SU-DHL-6 (cell line): Measurements from ENCODE around the gene BOK.

Source experiments
- H2AFZ ChIP-seq: fragments of 200-600 bp; sonication (generic); 2 replicates; pipeline ENCODE4 v1.6.1; 2014; ENCODE audit warnings: low read depth, mild to moderate bottlenecking, moderate library complexity, mixed read lengths, antibody characterized with exemption, low read length; ENCODE audit not compliant: severe bottlenecking
- H3F3A ChIP-seq: fragments of 200-600 bp; shearing (Covaris generic); 2 replicates; pipeline ENCODE4 v1.6.0; 2016; ENCODE audit warnings: antibody characterized with exemption, mild to moderate bottlenecking; ENCODE audit not compliant: insufficient read depth
- H3K27ac ChIP-seq: fragments of 200-600 bp; sonication (generic); 2 replicates; pipeline ENCODE4 v1.5.1; 2016; ENCODE audit warnings: low read depth, mild to moderate bottlenecking, low read length, moderate library complexity, mixed read lengths
- H3K27me3 ChIP-seq: fragments of 200-600 bp; sonication (generic), shearing (Covaris generic); 2 replicates; pipeline ENCODE4 v1.6.0; 2014; ENCODE audit warnings: mild to moderate bottlenecking, low read length
- H3K36me3 ChIP-seq: fragments of 200-600 bp; sonication (generic); 2 replicates; pipeline ENCODE4 v1.6.1; 2014; ENCODE audit warnings: mild to moderate bottlenecking, low read length, mixed read lengths
- H3K4me2 ChIP-seq: fragments of 300-600, 200-600 bp; shearing (Covaris generic), sonication (generic); 2 replicates; pipeline ENCODE4 v1.6.0; 2014; ENCODE audit warnings: low read length, low read depth, mild to moderate bottlenecking; ENCODE audit not compliant: poor library complexity, severe bottlenecking
- H3K4me3 ChIP-seq: fragments of 200-600 bp; sonication (generic); 2 replicates; pipeline ENCODE4 v1.5.1; 2014; ENCODE audit warnings: antibody characterized with exemption, low read length, mild to moderate bottlenecking, mixed read lengths; ENCODE audit not compliant: insufficient read depth, poor library complexity, severe bottlenecking
- H3K79me2 ChIP-seq: fragments of 200-600 bp; sonication (generic); 2 replicates; pipeline ENCODE4 v1.6.1; 2014; ENCODE audit warnings: mild to moderate bottlenecking, low read length, moderate library complexity; ENCODE audit not compliant: insufficient read depth
- H3K9ac ChIP-seq: fragments of 200-600 bp; sonication (generic); 2 replicates; pipeline ENCODE4 v1.7.0; 2014; ENCODE audit warnings: mild to moderate bottlenecking, low read length
- H3K9me2 ChIP-seq: fragments of 200-600 bp; sonication (generic); replicated peaks from 2 replicates; pipeline ENCODE4 v1.6.1; 2014; ENCODE audit warnings: low read length; ENCODE audit not compliant: insufficient read depth
- H3K9me3 ChIP-seq: fragments of 200-600 bp; sonication (generic); 2 replicates; pipeline ENCODE4 v1.6.1; 2014; ENCODE audit warnings: low read length, mixed read lengths; ENCODE audit not compliant: insufficient read depth
- H4K20me1 ChIP-seq: fragments of 200-600 bp; sonication (generic); 2 replicates; pipeline ENCODE4 v1.6.1; 2014; ENCODE audit warnings: low read depth, mild to moderate bottlenecking, antibody characterized with exemption, low read length, moderate library complexity, mixed read lengths
- EZH2phosphoT487 ChIP-seq: fragments of 200-600 bp; sonication (generic), shearing (Covaris generic); conservative IDR thresholded peaks from 2 replicates; pipeline ENCODE4 v1.6.1; 2018; ENCODE audit warnings: mild to moderate bottlenecking, antibody characterized with exemption, low read length, moderate library complexity, mixed read lengths
- TF ChIP-seq, protein P1 (sequence below): fragments of 200-600 bp; sonication (generic); IDR thresholded peaks from one replicate; pipeline ENCODE4 v1.5.1; 2017; ENCODE audit warnings: antibody characterized with exemption, mild to moderate bottlenecking, low read length, moderate library complexity; ENCODE audit not compliant: insufficient read depth, poor library complexity, severe bottlenecking

Gene BOK

DNA sequence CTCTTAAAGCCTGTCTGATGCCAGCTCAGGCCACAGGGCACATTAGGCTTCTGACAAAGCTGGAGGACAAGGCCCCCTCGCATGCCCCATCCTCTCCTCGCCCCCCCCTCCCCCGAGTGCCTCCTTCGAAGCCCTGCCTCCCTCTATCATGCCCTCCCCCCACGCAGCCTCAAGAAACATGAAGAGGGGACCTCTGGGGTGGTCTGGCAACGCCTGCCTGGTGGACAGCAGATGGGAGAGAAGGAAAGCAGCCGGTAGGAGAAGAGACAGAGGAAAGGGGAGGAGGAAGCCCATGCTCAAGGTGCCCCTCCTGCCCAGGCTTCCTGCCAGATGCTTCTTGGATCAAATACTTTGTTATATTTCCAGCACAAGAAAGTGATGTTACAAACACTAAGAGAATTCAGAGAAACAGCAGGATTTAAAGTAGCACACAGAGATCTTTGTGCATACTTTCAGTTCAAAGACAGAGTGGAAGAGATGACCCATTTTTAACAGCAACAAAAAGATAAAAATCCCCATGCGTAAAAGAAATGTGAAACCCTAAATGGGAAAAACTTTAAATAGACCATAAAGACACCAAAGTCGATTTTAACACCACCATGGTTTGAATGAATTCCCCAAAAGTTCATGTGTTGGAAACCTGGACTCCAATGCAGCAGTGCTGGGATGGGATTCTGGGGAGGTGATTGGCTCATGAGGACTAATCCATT is 19.0 kb downstream of the BOK start:
- Histone ChIP-seq H3F3A (no peaks in the 10 kb centered on the region), H3K4me3 (no peak overlapping the region), H3K4me2 (no peak overlapping the region), H3K79me2 (no peaks in the 10 kb centered on the region), H2AFZ (no peak overlapping the region), H3K36me3 (no peaks in the 10 kb centered on the region), H3K9me3 (no peaks in the 10 kb centered on the region), H3K9ac (no peak overlapping the region), H3K27me3 (no peaks in the 10 kb centered on the region), H3K9me2 (no peaks in the 10 kb centered on the region), H3K27ac (no peak overlapping the region), H4K20me1 (no peaks in the 10 kb centered on the region)
- TF ChIP-seq EZH2phosphoT487 = no peak
- TF ChIP-seq, protein P1, sequence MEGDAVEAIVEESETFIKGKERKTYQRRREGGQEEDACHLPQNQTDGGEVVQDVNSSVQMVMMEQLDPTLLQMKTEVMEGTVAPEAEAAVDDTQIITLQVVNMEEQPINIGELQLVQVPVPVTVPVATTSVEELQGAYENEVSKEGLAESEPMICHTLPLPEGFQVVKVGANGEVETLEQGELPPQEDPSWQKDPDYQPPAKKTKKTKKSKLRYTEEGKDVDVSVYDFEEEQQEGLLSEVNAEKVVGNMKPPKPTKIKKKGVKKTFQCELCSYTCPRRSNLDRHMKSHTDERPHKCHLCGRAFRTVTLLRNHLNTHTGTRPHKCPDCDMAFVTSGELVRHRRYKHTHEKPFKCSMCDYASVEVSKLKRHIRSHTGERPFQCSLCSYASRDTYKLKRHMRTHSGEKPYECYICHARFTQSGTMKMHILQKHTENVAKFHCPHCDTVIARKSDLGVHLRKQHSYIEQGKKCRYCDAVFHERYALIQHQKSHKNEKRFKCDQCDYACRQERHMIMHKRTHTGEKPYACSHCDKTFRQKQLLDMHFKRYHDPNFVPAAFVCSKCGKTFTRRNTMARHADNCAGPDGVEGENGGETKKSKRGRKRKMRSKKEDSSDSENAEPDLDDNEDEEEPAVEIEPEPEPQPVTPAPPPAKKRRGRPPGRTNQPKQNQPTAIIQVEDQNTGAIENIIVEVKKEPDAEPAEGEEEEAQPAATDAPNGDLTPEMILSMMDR = no peak

GRCh38 chr2:241579281-241579680 is 20.7 kb downstream of the BOK start:
- no peaks in the 10 kb centered on the region for H4K20me1 ChIP-seq
- no peak overlapping the region for H3K4me2 ChIP-seq
- no peak overlapping the region for H3K27ac ChIP-seq
- H3K9me3 ChIP-seq = no peaks in the 10 kb centered on the region
- TF ChIP-seq, protein P1 = no peak
- TF ChIP-seq EZH2phosphoT487 = no peak
- no peaks in the 10 kb centered on the region for H3K9me2 ChIP-seq
- H3K79me2 ChIP-seq = no peaks in the 10 kb centered on the region
- H3K27me3 ChIP-seq = no peaks in the 10 kb centered on the region
- no peak overlapping the region for H3K9ac ChIP-seq
- H3K36me3 ChIP-seq = 0 out of 2 replicates have a peak, but pooled peaks cover 2% of the 10 kb centered on the region
- H2AFZ ChIP-seq = no peak overlapping the region
- no peaks in the 10 kb centered on the region for H3F3A ChIP-seq
- no peak overlapping the region for H3K4me3 ChIP-seq

- Histone ChIP-seq H3K9me2 (no peaks in the 10 kb centered on the region), H3F3A (no peaks in the 10 kb centered on the region), H3K4me2 (no peak overlapping the region), H3K27ac (no peak overlapping the region), H3K79me2 (no peaks in the 10 kb centered on the region), H4K20me1 (no peaks in the 10 kb centered on the region), H3K9ac (no peak overlapping the region), H3K36me3 (peaks cover 15% of the 10 kb centered on the region), H2AFZ (no peak overlapping the region), H3K9me3 (peaks cover 12% of the 10 kb centered on the region; the same call in 1 of the 2 replicates), H3K4me3 (no peak overlapping the region), H3K27me3 (no peaks in the 10 kb centered on the region)
- TF ChIP-seq, protein P1 = no peak
- no peak for TF ChIP-seq EZH2phosphoT487
These were observed 23.8 kb downstream of the BOK start for GRCh38 chr2:241582328-241582727.
